A204.1 (cell line): ENCODE measurements around the gene STRIP2.
"Not testable (repeated sequence)": the region's sequence is repeated elsewhere in the genome, so short reads cannot be mapped to it uniquely, and the experiment has no call there.

Source experiments
- FAIRE-seq: peaks from 2 replicates; lab custom pipeline; 2012; peaks lifted over from hg19 to GRCh38; lab: Jason Lieb, UNC

Gene STRIP2

DNA sequence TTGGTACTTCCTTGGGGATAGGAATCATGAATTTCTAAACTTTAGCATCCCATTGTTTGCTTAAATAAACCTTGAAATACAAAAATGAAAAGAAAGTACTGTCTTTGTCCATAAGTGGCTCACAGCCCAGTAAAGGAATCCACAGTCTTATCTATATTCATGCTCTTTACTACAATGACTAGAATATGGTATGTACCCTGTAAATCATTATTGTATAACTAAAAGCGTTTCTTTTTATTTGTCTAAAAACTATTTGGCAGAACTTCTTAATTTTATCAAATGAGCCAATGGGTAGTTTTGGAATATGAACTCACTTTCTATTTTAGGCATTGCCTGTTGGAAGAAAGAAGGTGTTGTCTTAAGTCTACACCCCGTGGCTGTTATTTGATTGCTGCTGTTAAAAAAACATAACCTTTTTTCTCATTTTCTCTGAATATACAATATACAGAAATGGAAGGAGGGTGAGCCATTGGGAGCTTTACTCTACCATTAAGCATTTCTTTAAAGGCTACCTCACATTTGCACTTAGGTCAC, 12.4 kb upstream of the STRIP2 start:
- FAIRE-seq: peak; percentile 16

- FAIRE-seq: no peak
These were observed 11.5 kb upstream of the STRIP2 start for GRCh38 chr7:129422727-129423126.

- FAIRE-seq: no peak
These were observed 10.4 kb upstream of the STRIP2 start for GRCh38 chr7:129423700-129424410.

DNA sequence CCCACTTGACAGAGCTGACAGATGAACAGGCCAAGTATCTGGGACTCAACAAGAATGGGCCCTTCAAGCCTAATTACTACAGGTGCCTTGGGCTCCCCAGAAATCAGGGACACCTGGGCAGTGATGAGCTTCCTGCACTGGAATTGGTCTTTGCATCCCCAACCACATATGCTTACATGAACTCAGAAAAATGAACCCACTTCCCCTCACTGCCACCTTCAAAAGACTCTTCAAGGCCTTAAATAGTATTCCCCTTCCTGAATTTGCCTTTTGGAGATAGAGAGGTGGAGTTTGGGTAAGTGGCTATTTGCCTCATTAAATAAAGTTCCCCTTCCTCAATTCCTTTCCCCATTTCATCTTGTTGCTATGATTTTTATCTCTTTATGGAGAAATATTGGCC, 7.8 kb upstream of the STRIP2 start:
- FAIRE-seq: no peak

GRCh38 chr7:129427526-129428045, 6.6 kb upstream of the STRIP2 start:
- FAIRE-seq: no peak

DNA sequence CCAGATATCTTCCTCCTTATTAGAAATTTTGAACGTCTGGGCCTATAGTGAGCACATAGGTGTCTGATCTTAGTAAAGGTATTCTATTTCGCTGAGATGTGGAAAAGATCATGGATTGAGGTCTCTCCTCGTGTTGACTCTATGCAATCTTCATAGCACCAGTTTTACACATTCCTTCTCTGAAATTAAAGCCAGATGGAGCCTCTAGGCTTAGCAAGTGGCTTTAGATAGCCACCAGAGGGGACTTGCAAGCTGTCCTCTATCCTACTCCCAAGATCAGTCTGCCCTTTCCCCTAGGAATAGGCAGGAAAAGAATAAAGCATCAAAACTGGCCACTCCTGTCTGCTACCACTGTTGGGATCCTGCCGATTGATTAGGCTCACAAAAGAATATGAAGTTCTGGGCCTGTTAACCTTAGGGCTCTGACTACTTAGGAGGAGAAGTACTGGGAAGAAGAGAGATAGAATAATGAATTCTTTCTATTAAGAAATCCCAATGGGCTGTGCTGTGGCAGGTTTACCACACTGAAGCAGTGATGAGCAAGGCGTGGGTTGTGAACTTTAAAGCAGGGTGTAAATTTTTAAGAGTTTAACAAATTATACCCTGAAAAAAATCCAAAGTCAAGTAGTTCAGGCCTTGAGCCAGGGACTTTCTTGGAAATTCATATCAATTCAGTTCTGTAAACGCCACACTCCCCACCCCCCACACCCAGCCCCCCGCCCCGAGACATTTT, 2.2 kb upstream of the STRIP2 start:
- no peak for FAIRE-seq

GRCh38 chr7:129434675-129435318, 565 bp downstream of the STRIP2 start:
- FAIRE-seq: no peak

GRCh38 chr7:129435414-129435829, 1.2 kb downstream of the STRIP2 start:
- no peak for FAIRE-seq

GRCh38 chr7:129436335-129436923, 2.2 kb downstream of the STRIP2 start:
- no peak for FAIRE-seq

GRCh38 chr7:129437190-129437589, 3.0 kb downstream of the STRIP2 start:
- no peak for FAIRE-seq

GRCh38 chr7:129438281-129438838, 4.1 kb downstream of the STRIP2 start:
- peak; percentile 79 for FAIRE-seq

- FAIRE-seq: no peak
These were observed 4.8 kb downstream of the STRIP2 start for GRCh38 chr7:129438839-129439651.

DNA sequence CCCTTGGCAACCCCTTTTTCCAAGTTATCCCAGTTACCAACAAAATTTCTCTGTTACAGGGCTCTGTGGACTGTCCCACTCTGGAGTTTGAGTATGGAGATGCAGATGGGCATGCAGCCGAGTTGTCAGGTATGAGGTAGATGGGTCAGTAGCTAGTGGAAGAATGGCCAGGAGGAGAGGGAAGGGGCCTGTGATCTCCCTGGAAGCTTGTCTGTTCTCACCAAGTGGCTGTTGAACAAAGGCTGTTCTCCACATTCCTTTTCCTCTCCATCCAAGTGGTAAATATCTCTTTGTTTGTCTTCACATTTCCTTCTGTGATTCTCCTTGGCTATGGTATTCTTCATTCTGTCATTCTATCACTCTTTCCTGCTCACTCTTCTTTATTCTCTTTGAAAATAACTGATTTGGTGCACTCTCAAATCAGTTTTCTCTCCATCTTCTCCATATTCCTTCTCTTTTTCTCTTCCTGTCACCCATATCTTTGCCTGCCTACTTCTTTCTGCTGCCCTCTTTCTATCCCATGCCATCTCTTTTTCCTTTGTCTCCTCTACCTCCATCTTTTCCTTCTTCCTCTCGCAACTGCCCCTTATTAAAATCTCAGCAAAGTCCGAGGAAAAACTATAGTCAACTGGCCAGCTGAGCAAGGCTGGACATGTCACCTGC, 5.9 kb downstream of the STRIP2 start:
- no peak for FAIRE-seq

DNA sequence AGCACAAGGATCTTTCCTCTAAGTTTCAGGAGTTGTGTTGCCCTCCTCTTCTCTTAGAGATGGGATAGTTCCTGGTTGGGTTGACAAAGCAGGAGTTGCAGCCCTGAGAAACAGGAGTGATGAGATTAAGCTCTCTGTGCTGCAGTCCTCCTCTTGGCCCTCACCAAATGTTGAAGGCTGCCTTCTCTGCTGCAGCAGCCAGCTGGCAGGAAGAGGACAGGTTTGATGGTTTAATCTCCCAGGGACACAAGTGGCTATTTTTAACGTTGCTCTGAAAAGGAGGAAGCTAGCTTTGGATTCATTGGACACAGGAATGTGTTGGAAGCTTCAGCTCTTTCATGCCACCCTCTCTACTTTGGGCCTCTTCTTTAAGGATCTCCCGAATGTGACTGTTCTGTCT, 9.4 kb downstream of the STRIP2 start:
- no peak for FAIRE-seq

- not testable (repeated sequence) for FAIRE-seq
These were observed 10.5 kb downstream of the STRIP2 start for GRCh38 chr7:129444776-129445175.

DNA sequence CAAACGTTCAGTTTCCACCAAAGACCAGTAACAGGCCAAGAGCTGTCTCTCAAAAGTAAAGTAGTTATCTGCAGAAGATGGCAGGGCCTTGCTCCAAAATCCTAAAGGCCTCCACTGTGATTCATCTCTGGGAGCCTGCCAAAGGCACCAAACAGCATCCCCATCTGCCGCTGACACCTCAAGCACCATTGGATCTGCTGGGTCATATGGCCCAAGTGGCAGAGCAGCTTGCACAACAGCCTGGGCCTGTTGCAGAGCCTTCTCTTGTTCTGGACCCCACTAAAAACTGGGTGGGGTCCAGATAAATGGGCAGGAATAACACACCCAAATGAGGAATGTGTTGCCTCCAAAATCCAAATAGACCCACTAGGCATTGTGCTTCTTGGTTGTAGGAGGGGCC, 12.7 kb downstream of the STRIP2 start:
- not testable (repeated sequence) for FAIRE-seq

DNA sequence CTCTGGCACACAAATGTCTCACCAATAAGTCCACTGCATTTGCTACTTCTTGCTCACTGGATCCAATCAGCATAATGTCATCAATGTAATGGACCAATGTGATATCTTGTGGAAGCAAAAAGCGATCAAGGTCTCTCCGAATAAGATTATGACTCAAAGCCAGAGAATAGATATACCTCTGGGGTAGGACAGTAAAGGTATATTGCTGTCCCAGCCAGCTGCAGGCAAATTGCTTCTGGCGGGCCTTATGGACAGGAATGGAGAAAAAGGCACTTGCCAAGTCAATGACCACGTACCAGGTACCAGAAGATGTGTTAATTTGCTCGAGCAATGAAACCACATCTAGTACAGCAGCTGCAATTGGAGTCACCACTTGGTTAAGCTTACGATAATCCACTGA, 13.2 kb downstream of the STRIP2 start:
- FAIRE-seq: not testable (repeated sequence)

- FAIRE-seq: not testable (repeated sequence)
These were observed 14.4 kb downstream of the STRIP2 start for GRCh38 chr7:129448608-129449007.

GRCh38 chr7:129450295-129450694, 16.1 kb downstream of the STRIP2 start:
- FAIRE-seq: no peak

GRCh38 chr7:129452589-129453231, 18.5 kb downstream of the STRIP2 start:
- no peak for FAIRE-seq
